Calu3 (cell line): ENCODE data around the gene HTR2C. TPM values are rescaled to one million over a fixed set of nuclear protein-coding genes. Genes with fewer than 3 reads are reported as not detected.
A peak's percentile ranks its signal among the peaks of the same experiment; 100 is the strongest.

Source experiments
- BruUV-seq: library from RNA; stranded (reverse); fragments of 400-500 nt; replicated peaks from 2 replicates; lab custom pipeline; 2021; lab: Mats Ljungman, UMichigan
- CTCF ChIA-PET: fragments of 300-600 bp; sonication (Branson Sonifier 250); formaldehyde crosslinking; loops from one replicate; lab custom pipeline; 2022; ENCODE audit warnings: antibody characterized with exemption; lab: Charles Lee
- DNase-seq: peaks from one replicate; pipeline ENCODE4 v3.0.0; 2022
- H3K27ac Mint-ChIP-seq: one replicate; pipeline ENCODE4 v1.8.0; 2022; ENCODE audit warnings: mixed read lengths; ENCODE audit not compliant: unreplicated experiment
- H3K27me3 Mint-ChIP-seq: one replicate; pipeline ENCODE4 v1.8.0; 2022; ENCODE audit warnings: mixed read lengths; ENCODE audit not compliant: unreplicated experiment
- H3K36me3 Mint-ChIP-seq: one replicate; pipeline ENCODE4 v1.8.0; 2022; ENCODE audit warnings: mild to moderate bottlenecking, moderate library complexity, mixed read lengths; ENCODE audit not compliant: insufficient read depth, unreplicated experiment
- H3K4me1 Mint-ChIP-seq: one replicate; pipeline ENCODE4 v1.8.0; 2022; ENCODE audit warnings: mild to moderate bottlenecking, low read depth, mixed read lengths; ENCODE audit not compliant: unreplicated experiment
- H3K4me3 Mint-ChIP-seq: one replicate; pipeline ENCODE4 v1.8.0; 2022; ENCODE audit warnings: mild to moderate bottlenecking, low read depth, moderate library complexity, mixed read lengths; ENCODE audit not compliant: unreplicated experiment
- H3K9me3 Mint-ChIP-seq: one replicate; pipeline ENCODE4 v1.8.0; 2022; ENCODE audit warnings: low read depth, mixed read lengths; ENCODE audit not compliant: unreplicated experiment
- intact Hi-C: fragments of 100-400 bp; cut with micrococcal nuclease; formaldehyde crosslinking; loops from one replicate; pipeline ENCODE4 v1.10.0; 2022; ENCODE audit not compliant: unreplicated experiment
- total RNA-seq: library from RNA; stranded (reverse); gene quantifications from 2 replicates; pipeline ENCODE4 v1.2.3, GENCODE V29; 2022
- TF ChIP-seq, protein P1 (sequence below): fragments of 200-600 bp; IDR thresholded peaks from one replicate; pipeline ENCODE4 v1.8.0; 2022; ENCODE audit warnings: antibody characterized with exemption; ENCODE audit not compliant: unreplicated experiment

HTR2C gene
- total RNA-seq, 1 experiment from 2014 or later = not detected

DNA sequence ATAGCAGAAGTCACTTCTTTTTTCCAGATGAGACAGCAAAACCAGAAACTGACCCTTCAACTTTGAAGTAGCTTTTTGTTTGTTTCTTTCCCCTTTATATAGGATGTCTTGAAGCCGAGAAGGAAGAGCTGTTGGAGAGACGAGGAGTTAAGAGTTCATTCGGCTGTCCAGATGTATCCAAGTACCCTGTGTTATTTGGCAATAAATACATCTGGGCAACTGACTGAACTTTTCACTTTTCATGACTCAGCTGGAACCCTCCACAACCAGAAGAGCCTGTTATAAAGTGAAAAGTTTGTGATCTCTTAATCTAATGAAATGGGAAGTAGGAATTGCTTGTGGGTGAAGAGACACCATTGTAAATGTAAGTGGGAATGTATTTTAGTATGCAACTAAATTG, 131.2 kb downstream of the HTR2C start:
- H3K9me3 Mint-ChIP-seq = peaks cover 2% of the 10 kb centered on the region
- no peak overlapping the region for H3K27ac Mint-ChIP-seq
- no peaks in the 10 kb centered on the region for H3K27me3 Mint-ChIP-seq
- H3K4me1 Mint-ChIP-seq = no peaks in the 10 kb centered on the region
- H3K4me3 Mint-ChIP-seq = no peak overlapping the region
- TF ChIP-seq, protein P1, sequence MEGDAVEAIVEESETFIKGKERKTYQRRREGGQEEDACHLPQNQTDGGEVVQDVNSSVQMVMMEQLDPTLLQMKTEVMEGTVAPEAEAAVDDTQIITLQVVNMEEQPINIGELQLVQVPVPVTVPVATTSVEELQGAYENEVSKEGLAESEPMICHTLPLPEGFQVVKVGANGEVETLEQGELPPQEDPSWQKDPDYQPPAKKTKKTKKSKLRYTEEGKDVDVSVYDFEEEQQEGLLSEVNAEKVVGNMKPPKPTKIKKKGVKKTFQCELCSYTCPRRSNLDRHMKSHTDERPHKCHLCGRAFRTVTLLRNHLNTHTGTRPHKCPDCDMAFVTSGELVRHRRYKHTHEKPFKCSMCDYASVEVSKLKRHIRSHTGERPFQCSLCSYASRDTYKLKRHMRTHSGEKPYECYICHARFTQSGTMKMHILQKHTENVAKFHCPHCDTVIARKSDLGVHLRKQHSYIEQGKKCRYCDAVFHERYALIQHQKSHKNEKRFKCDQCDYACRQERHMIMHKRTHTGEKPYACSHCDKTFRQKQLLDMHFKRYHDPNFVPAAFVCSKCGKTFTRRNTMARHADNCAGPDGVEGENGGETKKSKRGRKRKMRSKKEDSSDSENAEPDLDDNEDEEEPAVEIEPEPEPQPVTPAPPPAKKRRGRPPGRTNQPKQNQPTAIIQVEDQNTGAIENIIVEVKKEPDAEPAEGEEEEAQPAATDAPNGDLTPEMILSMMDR = no peak
- CTCF ChIA-PET = no interaction called here
- BruUV-seq = no TSS peak
- DNase-seq = no peak
- H3K36me3 Mint-ChIP-seq = no peaks in the 10 kb centered on the region
- intact Hi-C loops = no loop called here

DNA sequence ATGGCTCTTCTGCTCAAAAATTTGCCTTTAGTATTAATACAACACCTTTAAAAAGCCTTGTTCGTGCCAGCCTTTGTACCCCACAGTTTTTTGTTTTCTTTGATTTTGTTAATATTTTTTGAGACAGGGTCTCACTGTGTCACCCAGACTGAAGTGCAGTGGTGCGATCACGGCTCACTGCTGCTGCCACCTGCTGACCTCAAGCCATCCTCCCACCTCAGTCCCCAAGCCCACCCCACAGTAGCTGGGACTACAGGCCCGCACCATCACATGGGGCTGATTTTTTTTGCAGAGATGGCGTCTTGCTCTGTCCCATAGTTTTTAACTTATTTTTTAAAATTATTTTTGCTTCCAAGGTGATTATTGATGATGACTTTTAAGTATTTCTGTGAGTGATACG, 134.0 kb downstream of the HTR2C start:
- H3K9me3 Mint-ChIP-seq = peaks cover 2% of the 10 kb centered on the region
- BruUV-seq = no TSS peak

DNA sequence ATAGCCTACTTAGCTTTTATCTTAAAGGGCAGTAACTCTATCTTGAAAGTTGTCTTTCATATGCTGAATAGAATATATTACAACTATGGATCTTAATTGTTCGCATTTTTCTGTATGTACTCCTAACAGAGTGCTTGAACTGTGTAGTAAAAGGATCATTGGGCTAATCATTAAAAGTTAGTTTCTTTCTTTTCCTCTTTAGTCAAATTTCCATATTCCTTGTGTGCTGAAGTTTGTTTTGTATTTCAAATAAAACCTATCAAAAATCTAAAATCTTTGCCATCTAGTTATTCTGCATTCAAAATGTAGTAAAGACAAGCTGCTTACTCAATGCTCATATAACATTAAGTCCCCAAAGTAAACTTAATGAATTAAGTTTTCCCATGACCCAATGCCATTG, 182.7 kb downstream of the HTR2C start:
- H3K27me3 Mint-ChIP-seq = no peaks in the 10 kb centered on the region
- intact Hi-C loops = no loop called here
- no TSS peak for BruUV-seq

More for the DNA sequence above, 134.0 kb downstream of the HTR2C start:
- Mint-ChIP-seq H3K27ac (no peak overlapping the region), H3K36me3 (no peaks in the 10 kb centered on the region), H3K4me1 (no peaks in the 10 kb centered on the region), H3K27me3 (no peaks in the 10 kb centered on the region), H3K4me3 (no peak overlapping the region)
- intact Hi-C loops = loop anchor here (2.0 kb wide), 1 partner anchor 91 kb away; no protein-coding TSS in a partner anchor
- DNase-seq = no peak
- CTCF ChIA-PET = no interaction called here
- TF ChIP-seq, protein P1 = peak; percentile 21

DNA sequence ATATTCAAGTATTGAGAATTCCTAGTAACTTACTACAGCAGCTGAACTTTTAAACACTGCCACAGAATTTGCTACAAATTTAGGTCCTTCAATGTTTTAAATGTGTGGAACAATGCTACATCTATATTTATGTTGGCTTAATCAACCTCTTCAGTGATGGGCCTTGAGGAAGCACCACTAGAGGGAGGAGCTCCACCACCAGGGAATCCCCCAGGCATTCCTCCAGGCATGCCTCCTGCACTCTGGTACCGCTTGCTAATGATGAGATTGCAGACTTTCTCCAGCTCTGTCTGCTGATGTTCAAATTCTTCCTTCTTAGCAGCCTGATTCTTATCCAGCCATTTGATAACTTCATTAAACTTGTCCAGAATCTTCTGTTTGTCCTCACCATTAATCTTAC, 190.8 kb downstream of the HTR2C start:
- intact Hi-C loops = loop anchor here (2.0 kb wide), 1 partner anchor 184 kb away; no protein-coding TSS in a partner anchor
- DNase-seq = peak; percentile 5
- Mint-ChIP-seq H3K27ac (no peak overlapping the region), H3K9me3 (peaks cover 6% of the 10 kb centered on the region), H3K27me3 (no peaks in the 10 kb centered on the region), H3K4me1 (no peaks in the 10 kb centered on the region), H3K36me3 (no peaks in the 10 kb centered on the region), H3K4me3 (no peak overlapping the region)
- CTCF ChIA-PET = interaction anchor here (0.6 kb wide), 1 partner anchor 185 kb away, joined by 3 read pairs; no protein-coding TSS in a partner anchor
- BruUV-seq = no TSS peak
- TF ChIP-seq, protein P1 = no peak

More for the DNA sequence above, 182.7 kb downstream of the HTR2C start:
- DNase-seq = no peak
- TF ChIP-seq, protein P1 = no peak
- Mint-ChIP-seq H3K36me3 (no peaks in the 10 kb centered on the region), H3K9me3 (peaks cover 9% of the 10 kb centered on the region), H3K4me3 (no peak overlapping the region), H3K27ac (no peak overlapping the region), H3K4me1 (no peaks in the 10 kb centered on the region)
- CTCF ChIA-PET = no interaction called here
